Kidney epithelial cell (primary cell): ENCODE measurements around the gene ABCC1. TPM values are rescaled to one million over a fixed set of nuclear protein-coding genes. Genes with fewer than 3 reads are reported as not detected.
A peak's percentile ranks its signal among the peaks of the same experiment; 100 is the strongest.

ENCODE experiments used
- DNase-seq: peaks from one replicate; pipeline ENCODE4 v3.0.0-alpha.2; 2010; ENCODE audit warnings: low read depth
- H3K27me3 ChIP-seq: 2 replicates; pipeline ENCODE4 v1.6.0; 2011; ENCODE audit warnings: low read length; ENCODE audit not compliant: control insufficient read depth, insufficient read depth
- H3K36me3 ChIP-seq: 2 replicates; pipeline ENCODE4 v1.5.1; 2011; ENCODE audit warnings: low read length; ENCODE audit not compliant: control insufficient read depth, insufficient read depth
- H3K4me3 ChIP-seq: 2 replicates; pipeline ENCODE4 v1.5.1; 2011; ENCODE audit warnings: low read depth, mild to moderate bottlenecking, control low read depth, low read length
- CTCF ChIP-seq: IDR thresholded peaks from 2 replicates; pipeline ENCODE4 v1.5.1; 2011; ENCODE audit warnings: mild to moderate bottlenecking, moderate library complexity, low read length, control low read depth, inconsistent platforms; ENCODE audit not compliant: insufficient read depth, poor library complexity, severe bottlenecking
- total RNA-seq: library from RNA; depleted of rRNA; stranded (reverse); fragments of >200 nt; gene quantifications from 2 replicates; pipeline ENCODE4 v1.2.3, GENCODE V29; 2015

ABCC1 gene
- 24.9 and 27.2 TPM in 2 replicates for total RNA-seq

- DNase-seq, result no peak
- Histone ChIP-seq H3K36me3 (no peaks in the 10 kb centered on the region), H3K4me3 (peak within 1 kb of the TSS; percentile 92), H3K27me3 (no peaks in the 10 kb centered on the region)
- TF ChIP-seq CTCF, result peak; percentile 5
These were observed at the start of gene ABCC1 for GRCh38 chr16:15949210-15950160. ABCC1 (plus strand) TSS chr16:15949616; CDS start chr16:15949752, 136 bp downstream.

GRCh38 chr16:15900357-15900756 lies 49.1 kb upstream of the ABCC1 start:
- DNase-seq, result no peak
- no peak overlapping the region for H3K4me3 ChIP-seq
- no peak for TF ChIP-seq CTCF
- no peaks in the 10 kb centered on the region for H3K27me3 ChIP-seq
- no peaks in the 10 kb centered on the region for H3K36me3 ChIP-seq

GRCh38 chr16:15900901-15901500 lies 48.4 kb upstream of the ABCC1 start:
- Histone ChIP-seq H3K27me3 (no peaks in the 10 kb centered on the region), H3K4me3 (no peak overlapping the region), H3K36me3 (no peaks in the 10 kb centered on the region)
- no peak for TF ChIP-seq CTCF
- no peak for DNase-seq

GRCh38 chr16:15903960-15904359 lies 45.5 kb upstream of the ABCC1 start:
- no peak for TF ChIP-seq CTCF
- H3K4me3 ChIP-seq, result no peak overlapping the region
- H3K36me3 ChIP-seq, result no peaks in the 10 kb centered on the region
- no peaks in the 10 kb centered on the region for H3K27me3 ChIP-seq
- no peak for DNase-seq

- no peaks in the 10 kb centered on the region for H3K36me3 ChIP-seq
- no peak for TF ChIP-seq CTCF
- H3K4me3 ChIP-seq, result no peak overlapping the region
- H3K27me3 ChIP-seq, result no peaks in the 10 kb centered on the region
- no peak for DNase-seq
These were observed 43.0 kb upstream of the ABCC1 start for GRCh38 chr16:15906439-15906838.
